ENCODE results near the gene VWA8.

The VWA8 gene

DNA sequence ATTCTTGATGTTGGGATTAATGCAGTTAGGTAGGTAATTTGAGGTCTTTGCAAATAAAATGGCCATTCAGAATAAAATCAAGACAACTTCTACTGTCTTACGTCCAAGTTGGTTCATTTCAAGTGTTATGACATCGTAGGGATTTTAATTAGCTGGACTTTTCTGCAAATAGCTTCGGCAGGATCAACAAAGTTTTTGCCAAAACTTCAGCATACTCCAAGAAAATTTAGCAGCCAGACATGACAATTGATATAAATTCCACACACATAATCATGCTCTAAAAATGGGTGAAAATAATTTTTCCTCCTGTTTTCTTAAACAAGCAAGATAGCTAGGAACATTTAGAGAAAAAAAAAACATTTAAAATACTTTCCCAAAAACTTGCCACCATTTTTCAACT lies 344.8 kb downstream of the VWA8 start:
- TF ChIP-seq FOXP2 (optimal IDR thresholded peaks at IDR 0.05; ENCODE audit: borderline replicate concordance, extremely low read depth, extremely low read length, insufficient read depth) (no peak), TAF1 (IDR thresholded peaks at IDR 0.05; ENCODE audit: borderline replicate concordance, insufficient read depth, low read length) (no peak), SIN3A (IDR thresholded peaks at IDR 0.05; ENCODE audit: borderline replicate concordance, insufficient read depth, low read length) (no peak), POLR2AphosphoS5 (IDR thresholded peaks at IDR 0.05; ENCODE audit: low read depth, low read length) (no peak)
- TF ChIP-seq, protein P1, sequence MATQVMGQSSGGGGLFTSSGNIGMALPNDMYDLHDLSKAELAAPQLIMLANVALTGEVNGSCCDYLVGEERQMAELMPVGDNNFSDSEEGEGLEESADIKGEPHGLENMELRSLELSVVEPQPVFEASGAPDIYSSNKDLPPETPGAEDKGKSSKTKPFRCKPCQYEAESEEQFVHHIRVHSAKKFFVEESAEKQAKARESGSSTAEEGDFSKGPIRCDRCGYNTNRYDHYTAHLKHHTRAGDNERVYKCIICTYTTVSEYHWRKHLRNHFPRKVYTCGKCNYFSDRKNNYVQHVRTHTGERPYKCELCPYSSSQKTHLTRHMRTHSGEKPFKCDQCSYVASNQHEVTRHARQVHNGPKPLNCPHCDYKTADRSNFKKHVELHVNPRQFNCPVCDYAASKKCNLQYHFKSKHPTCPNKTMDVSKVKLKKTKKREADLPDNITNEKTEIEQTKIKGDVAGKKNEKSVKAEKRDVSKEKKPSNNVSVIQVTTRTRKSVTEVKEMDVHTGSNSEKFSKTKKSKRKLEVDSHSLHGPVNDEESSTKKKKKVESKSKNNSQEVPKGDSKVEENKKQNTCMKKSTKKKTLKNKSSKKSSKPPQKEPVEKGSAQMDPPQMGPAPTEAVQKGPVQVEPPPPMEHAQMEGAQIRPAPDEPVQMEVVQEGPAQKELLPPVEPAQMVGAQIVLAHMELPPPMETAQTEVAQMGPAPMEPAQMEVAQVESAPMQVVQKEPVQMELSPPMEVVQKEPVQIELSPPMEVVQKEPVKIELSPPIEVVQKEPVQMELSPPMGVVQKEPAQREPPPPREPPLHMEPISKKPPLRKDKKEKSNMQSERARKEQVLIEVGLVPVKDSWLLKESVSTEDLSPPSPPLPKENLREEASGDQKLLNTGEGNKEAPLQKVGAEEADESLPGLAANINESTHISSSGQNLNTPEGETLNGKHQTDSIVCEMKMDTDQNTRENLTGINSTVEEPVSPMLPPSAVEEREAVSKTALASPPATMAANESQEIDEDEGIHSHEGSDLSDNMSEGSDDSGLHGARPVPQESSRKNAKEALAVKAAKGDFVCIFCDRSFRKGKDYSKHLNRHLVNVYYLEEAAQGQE (IDR thresholded peaks at IDR 0.05; ENCODE audit: insufficient read depth in 1 of 2, low read depth in 2 of 2, low read length in 2 of 2): no peak

GRCh38 chr13:41615528-41615855 lies 345.4 kb downstream of the VWA8 start:
- TF ChIP-seq TAF1 (IDR thresholded peaks at IDR 0.05; ENCODE audit: borderline replicate concordance, insufficient read depth, low read length) (no peak), FOXP2 (optimal IDR thresholded peaks at IDR 0.05; ENCODE audit: borderline replicate concordance, extremely low read depth, extremely low read length, insufficient read depth) (no peak), SIN3A (IDR thresholded peaks at IDR 0.05; ENCODE audit: borderline replicate concordance, insufficient read depth, low read length) (no peak), POLR2AphosphoS5 (IDR thresholded peaks at IDR 0.05; ENCODE audit: low read depth, low read length) (no peak)
- TF ChIP-seq, protein P1 (IDR thresholded peaks at IDR 0.05; ENCODE audit: insufficient read depth in 1 of 2, low read depth in 2 of 2, low read length in 2 of 2): no peak

GRCh38 chr13:41614671-41615527 lies 346.0 kb downstream of the VWA8 start:
- no peak for TF ChIP-seq SIN3A (IDR thresholded peaks at IDR 0.05; ENCODE audit: borderline replicate concordance, insufficient read depth, low read length)
- TF ChIP-seq, protein P1 (IDR thresholded peaks at IDR 0.05; ENCODE audit: insufficient read depth in 1 of 2, low read depth in 2 of 2, low read length in 2 of 2): no peak
- TF ChIP-seq FOXP2 (optimal IDR thresholded peaks at IDR 0.05; ENCODE audit: borderline replicate concordance, extremely low read depth, extremely low read length, insufficient read depth): no peak
- TF ChIP-seq TAF1 (IDR thresholded peaks at IDR 0.05; ENCODE audit: borderline replicate concordance, insufficient read depth, low read length): no peak
- TF ChIP-seq POLR2AphosphoS5 (IDR thresholded peaks at IDR 0.05; ENCODE audit: low read depth, low read length): no peak

- TF ChIP-seq, protein P1 (IDR thresholded peaks at IDR 0.05; ENCODE audit: insufficient read depth in 1 of 2, low read depth in 2 of 2, low read length in 2 of 2): no peak
- TF ChIP-seq POLR2AphosphoS5 (IDR thresholded peaks at IDR 0.05; ENCODE audit: low read depth, low read length) (no peak), TAF1 (IDR thresholded peaks at IDR 0.05; ENCODE audit: borderline replicate concordance, insufficient read depth, low read length) (no peak), SIN3A (IDR thresholded peaks at IDR 0.05; ENCODE audit: borderline replicate concordance, insufficient read depth, low read length) (no peak), FOXP2 (optimal IDR thresholded peaks at IDR 0.05; ENCODE audit: borderline replicate concordance, extremely low read depth, extremely low read length, insufficient read depth) (no peak)
Measured at GRCh38 chr13:41613984-41614661, 346.8 kb downstream of the VWA8 start.
